Measurements from ENCODE around the gene FAM83G.

DNA sequence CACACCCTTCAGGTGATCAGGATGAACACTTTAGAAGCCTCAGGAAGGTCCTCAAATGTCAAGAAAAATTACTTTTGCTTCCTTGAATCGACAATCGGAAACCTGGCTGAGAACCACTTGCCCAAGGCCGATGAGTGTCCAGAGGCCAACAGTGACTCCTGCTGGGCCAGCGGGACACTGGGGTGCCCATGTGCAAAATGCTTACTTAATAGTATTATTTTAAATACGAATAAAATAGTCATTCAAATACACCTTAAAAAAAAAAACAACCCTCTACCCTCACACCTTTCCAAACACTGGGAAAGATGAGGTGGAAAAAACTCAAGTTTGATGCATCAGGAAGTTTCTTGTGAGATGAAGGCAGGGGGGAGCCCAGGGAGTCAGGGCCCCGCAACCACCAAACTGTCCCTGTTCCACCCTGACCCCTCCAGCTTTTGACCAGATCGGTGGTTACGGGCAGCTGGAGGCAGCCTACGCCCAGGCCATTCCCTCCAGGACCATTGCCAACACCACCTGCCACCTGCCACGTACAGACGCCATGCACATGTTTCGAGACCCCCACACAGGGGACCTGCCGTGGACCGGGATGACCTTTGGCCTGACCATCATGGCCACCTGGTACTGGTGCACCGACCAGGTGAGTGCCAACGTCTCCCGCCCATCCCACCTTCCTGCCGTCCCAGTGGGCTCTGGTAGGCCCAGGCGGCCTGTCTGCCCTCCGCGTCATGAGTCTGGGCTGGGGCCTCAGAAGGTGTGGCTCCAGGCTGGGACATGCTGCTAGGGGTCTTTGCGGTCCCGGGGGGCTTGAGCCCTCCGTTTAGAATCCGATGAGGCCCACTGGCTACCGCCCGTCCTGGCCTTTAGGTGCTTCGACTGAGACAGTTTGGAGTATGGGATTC, 33.7 kb downstream of the FAM83G start:
- no peak for TF ChIP-seq EZH2 (IDR thresholded peaks at IDR 0.05)
- no peak for TF ChIP-seq POLR2AphosphoS5 (IDR thresholded peaks at IDR 0.05; ENCODE audit: borderline replicate concordance, low read depth, low read length)
